ENCODE data around the gene ADGRB3. TPM values are rescaled to one million over a fixed set of nuclear protein-coding genes. Genes with fewer than 3 reads are reported as not detected.

ADGRB3 gene
- total and polyA plus RNA-seq, 2 donors (not counting 3 experiments of a cell fraction or from before 2014, with no cell fraction given) = not detected

GRCh38 chr6:69289689-69290495 lies 654.8 kb downstream of the ADGRB3 start:
- Histone ChIP-seq H3K9ac (replicated peaks; ENCODE audit: extremely low read depth, insufficient read depth, low read length) (no peak overlapping the region), H3K9me1 (replicated peaks; ENCODE audit: control insufficient read depth, extremely low read depth, insufficient read depth, low read length) (no peaks in the 10 kb centered on the region), H3K79me2 (ENCODE audit: control insufficient read depth, insufficient read depth, low read length) (no peaks in the 10 kb centered on the region), H3K36me3 (ENCODE audit: control insufficient read depth in 2 of 2, extremely low read depth in 1 of 2, insufficient read depth in 2 of 2, low read length in 2 of 2) (no peaks in the 10 kb centered on the region), H3K27me3 (ENCODE audit: control insufficient read depth in 2 of 2, insufficient read depth in 2 of 2, low read length in 2 of 2) (no peaks in the 10 kb centered on the region), H3K4me3 (replicated peaks in 1 of 3; ENCODE audit: insufficient read depth in 1 of 3, low read depth in 1 of 3, low read length in 3 of 3) (no peak overlapping the region), H3K27ac (ENCODE audit: insufficient read depth, low read depth, low read length) (no peak overlapping the region), H3K4me2 (ENCODE audit: insufficient read depth, low read length) (no peak overlapping the region), H4K20me1 (replicated peaks; ENCODE audit: control insufficient read depth, extremely low read depth, insufficient read depth, low read length) (no peaks in the 10 kb centered on the region), H2AFZ (ENCODE audit: low read depth, low read length) (no peak overlapping the region), H3K4me1 (ENCODE audit: control insufficient read depth, extremely low read depth, insufficient read depth, low read length) (no peaks in the 10 kb centered on the region), H3K9me3 (replicated peaks; ENCODE audit: control insufficient read depth, insufficient read depth, low read length) (peaks cover 4% of the 10 kb centered on the region)
- ChIA-PET CTCF (no interaction called here), POLR2A (no interaction called here)
- no TSS peak for BruUV-seq (replicated peaks)
- dilution Hi-C loops (cut with MboI; ENCODE audit: extremely low pct_ligation_motif_present, low sequenced_read_pairs) (no loop called here), intact Hi-C loops (cut with micrococcal nuclease) (no loop called here)
- DNase-seq (ENCODE audit: low read depth, low spot score) (no peak), FAIRE-seq (no peak)
- TF ChIP-seq GATA2 (IDR thresholded peaks at IDR 0.05; ENCODE audit: insufficient read depth, insufficient read length, low read depth, low read length) (no peak), POLR2AphosphoS5 (IDR thresholded peaks at IDR 0.05; ENCODE audit: insufficient read depth, low read depth, low read length) (no peak), JUN (IDR thresholded peaks at IDR 0.05; ENCODE audit: borderline replicate concordance, insufficient read depth, insufficient read length, low read depth) (no peak), CTCF (IDR thresholded peaks at IDR 0.05; ENCODE audit: extremely low read depth in 1 of 2, insufficient read depth in 1 of 2, low read depth in 1 of 2, low read length in 2 of 2) (no peak), POLR2A (IDR thresholded peaks at IDR 0.05; ENCODE audit: low read depth, low read length) (no peak), MAX (IDR thresholded peaks at IDR 0.05; ENCODE audit: insufficient read depth, insufficient read length) (no peak), FOS (IDR thresholded peaks at IDR 0.05; ENCODE audit: borderline replicate concordance, insufficient read depth, low read length) (no peak), MYC (IDR thresholded peaks at IDR 0.05; ENCODE audit: low read depth, low read length) (no peak), EZH2 (IDR thresholded peaks at IDR 0.05; ENCODE audit: borderline replicate concordance, low read depth, low read length, severe bottlenecking) (no peak)
